HG03442 (cell line): ENCODE data around the gene CD164L2.
A peak's percentile ranks its signal among the peaks of the same experiment; 100 is the strongest.
"Not testable (repeated sequence)": the region's sequence is repeated elsewhere in the genome, so short reads cannot be mapped to it uniquely, and the experiment has no call there.

Source experiments
- ATAC-seq: cut with Tn5 transposase; IDR thresholded peaks from one replicate; pipeline ENCODE4 v1.9.1; 2021; ENCODE audit warnings: mild to moderate bottlenecking, moderate library complexity; ENCODE audit not compliant: unreplicated experiment

CD164L2 gene

GRCh38 chr1:27383039-27383605 lies at the start of gene CD164L2:
TSS of gene CD164L2 (minus strand) at chr1:27383333. CDS start at chr1:27383239, 94 bp downstream.
- ATAC-seq, result no peak

- not testable (repeated sequence) for ATAC-seq
Observed at GRCh38 chr1:27432725-27433124, 49.6 kb upstream of the CD164L2 start.

GRCh38 chr1:27431601-27431940 lies 48.4 kb upstream of the CD164L2 start:
- no peak for ATAC-seq

GRCh38 chr1:27430903-27431600 lies 47.9 kb upstream of the CD164L2 start:
- ATAC-seq, result no peak

GRCh38 chr1:27429029-27429425 lies 45.9 kb upstream of the CD164L2 start:
- ATAC-seq, result no peak

GRCh38 chr1:27428316-27429028 lies 45.3 kb upstream of the CD164L2 start:
- ATAC-seq, result no peak

GRCh38 chr1:27427816-27428315 lies 44.7 kb upstream of the CD164L2 start:
- ATAC-seq, result no peak

- no peak for ATAC-seq
Observed at GRCh38 chr1:27427329-27427728, 44.2 kb upstream of the CD164L2 start.

GRCh38 chr1:27423709-27424108 lies 40.6 kb upstream of the CD164L2 start:
- ATAC-seq, result no peak

- ATAC-seq, result peak; percentile 73
Observed at GRCh38 chr1:27418326-27419185, 35.4 kb upstream of the CD164L2 start.

- no peak for ATAC-seq
Observed at GRCh38 chr1:27417713-27418112, 34.6 kb upstream of the CD164L2 start.

GRCh38 chr1:27416387-27417111 lies 33.4 kb upstream of the CD164L2 start:
- no peak for ATAC-seq

GRCh38 chr1:27414091-27414490 lies 31.0 kb upstream of the CD164L2 start:
- ATAC-seq, result no peak

GRCh38 chr1:27413004-27413403 lies 29.9 kb upstream of the CD164L2 start:
- ATAC-seq, result no peak

- ATAC-seq, result no peak
Observed at GRCh38 chr1:27412502-27412901, 29.4 kb upstream of the CD164L2 start.

- no peak for ATAC-seq
Observed at GRCh38 chr1:27410709-27411108, 27.6 kb upstream of the CD164L2 start.

GRCh38 chr1:27409669-27410068 lies 26.5 kb upstream of the CD164L2 start:
- no peak for ATAC-seq

GRCh38 chr1:27408151-27408550 lies 25.0 kb upstream of the CD164L2 start:
- no peak for ATAC-seq

GRCh38 chr1:27406791-27407190 lies 23.7 kb upstream of the CD164L2 start:
- ATAC-seq, result not testable (repeated sequence)

GRCh38 chr1:27406362-27406680 lies 23.2 kb upstream of the CD164L2 start:
- ATAC-seq, result no peak
